GM21381 (cell line): Measurements from ENCODE around the gene HEXA.

Experiments used
- ATAC-seq: cut with Tn5 transposase; IDR thresholded peaks from one replicate; pipeline ENCODE4 v1.9.1; 2021; ENCODE audit warnings: mild to moderate bottlenecking, moderate library complexity; ENCODE audit not compliant: unreplicated experiment

HEXA gene

GRCh38 chr15:72323752-72324151 lies 52.1 kb downstream of the HEXA start:
- ATAC-seq, result no peak

- peak; percentile 64 for ATAC-seq
Measured at GRCh38 chr15:72319985-72320671, 55.7 kb downstream of the HEXA start, which contains the start of gene CELF6. Gene CELF6 (minus strand): TSS chr15:72320157. CDS start chr15:72319874, 283 bp downstream.

GRCh38 chr15:72319360-72319984 lies 56.3 kb downstream of the HEXA start:
- ATAC-seq, result peak; percentile 36

GRCh38 chr15:72318408-72318942 lies 57.3 kb downstream of the HEXA start:
- ATAC-seq, result no peak

GRCh38 chr15:72315706-72316370 lies 60.0 kb downstream of the HEXA start:
- ATAC-seq, result no peak

GRCh38 chr15:72313881-72314280 lies 61.9 kb downstream of the HEXA start:
- no peak for ATAC-seq

- no peak for ATAC-seq
Measured at GRCh38 chr15:72313448-72313840, 62.4 kb downstream of the HEXA start.

GRCh38 chr15:72312605-72313447 lies 63.0 kb downstream of the HEXA start:
- peak; percentile 77 for ATAC-seq

GRCh38 chr15:72307026-72307425 lies 68.8 kb downstream of the HEXA start:
- no peak for ATAC-seq

- no peak for ATAC-seq
Measured at GRCh38 chr15:72306211-72306785, 69.5 kb downstream of the HEXA start.

GRCh38 chr15:72304596-72304995 lies 71.2 kb downstream of the HEXA start:
- no peak for ATAC-seq

- no peak for ATAC-seq
Measured at GRCh38 chr15:72302955-72303354, 72.9 kb downstream of the HEXA start.
